MM.1S (cell line): ENCODE measurements around the gene SLC25A33.

Source experiments
- EZH2 ChIP-seq: fragments of 300-600 bp; sonication (generic); optimal IDR thresholded peaks from 2 replicates; pipeline ENCODE3; 2017; ENCODE audit warnings: low read depth, mild to moderate bottlenecking, antibody characterized with exemption, low read length, mixed read lengths
- EZH2phosphoT487 ChIP-seq: fragments of 300-600 bp; sonication (generic); IDR thresholded peaks from 2 replicates; pipeline ENCODE4 v1.6.1; 2018; ENCODE audit warnings: antibody characterized with exemption, low read length
- TF ChIP-seq, protein P1 (sequence below): fragments of 300-600 bp; sonication (generic); IDR thresholded peaks from 2 replicates; pipeline ENCODE4 v1.5.1; 2016; ENCODE audit warnings: antibody characterized with exemption, low read length, mixed read lengths

DNA sequence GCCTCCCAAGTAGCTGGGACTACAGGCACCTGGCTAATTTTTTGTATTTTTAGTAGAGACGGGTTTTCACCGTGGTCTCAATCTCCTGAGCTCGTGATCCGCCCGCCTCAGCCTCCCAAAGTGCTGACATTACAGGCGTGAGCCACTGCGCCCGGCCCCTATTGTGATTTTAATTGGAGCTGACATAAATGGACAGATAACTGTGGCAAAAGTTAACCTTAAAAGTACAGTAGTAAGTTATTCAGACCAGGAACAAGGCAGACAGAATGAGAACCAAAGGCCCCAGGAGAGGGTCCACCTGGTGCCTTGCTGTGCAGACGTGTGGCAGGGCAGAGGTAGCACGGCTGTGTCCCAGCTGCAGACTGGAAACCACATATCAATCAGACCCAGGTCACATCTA, 60.5 kb downstream of the SLC25A33 start:
- TF ChIP-seq, protein P1, sequence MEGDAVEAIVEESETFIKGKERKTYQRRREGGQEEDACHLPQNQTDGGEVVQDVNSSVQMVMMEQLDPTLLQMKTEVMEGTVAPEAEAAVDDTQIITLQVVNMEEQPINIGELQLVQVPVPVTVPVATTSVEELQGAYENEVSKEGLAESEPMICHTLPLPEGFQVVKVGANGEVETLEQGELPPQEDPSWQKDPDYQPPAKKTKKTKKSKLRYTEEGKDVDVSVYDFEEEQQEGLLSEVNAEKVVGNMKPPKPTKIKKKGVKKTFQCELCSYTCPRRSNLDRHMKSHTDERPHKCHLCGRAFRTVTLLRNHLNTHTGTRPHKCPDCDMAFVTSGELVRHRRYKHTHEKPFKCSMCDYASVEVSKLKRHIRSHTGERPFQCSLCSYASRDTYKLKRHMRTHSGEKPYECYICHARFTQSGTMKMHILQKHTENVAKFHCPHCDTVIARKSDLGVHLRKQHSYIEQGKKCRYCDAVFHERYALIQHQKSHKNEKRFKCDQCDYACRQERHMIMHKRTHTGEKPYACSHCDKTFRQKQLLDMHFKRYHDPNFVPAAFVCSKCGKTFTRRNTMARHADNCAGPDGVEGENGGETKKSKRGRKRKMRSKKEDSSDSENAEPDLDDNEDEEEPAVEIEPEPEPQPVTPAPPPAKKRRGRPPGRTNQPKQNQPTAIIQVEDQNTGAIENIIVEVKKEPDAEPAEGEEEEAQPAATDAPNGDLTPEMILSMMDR = no peak
- TF ChIP-seq EZH2 (no peak), EZH2phosphoT487 (no peak)
